HTR-8/SVneo (cell line): Measurements from ENCODE around the gene CAV1.

ENCODE experiments used
- DNase-seq: peaks from one replicate; pipeline ENCODE4 v3.0.0; 2011; ENCODE audit warnings: low spot score, mixed read lengths; ENCODE audit not compliant: insufficient read length
- FAIRE-seq: peaks from 2 replicates; lab custom pipeline; 2011; peaks lifted over from hg19 to GRCh38; lab: Jason Lieb, UNC

Gene CAV1

GRCh38 chr7:116595063-116595462 lies 70.2 kb downstream of the CAV1 start:
- DNase-seq (no peak), FAIRE-seq (no peak)

DNA sequence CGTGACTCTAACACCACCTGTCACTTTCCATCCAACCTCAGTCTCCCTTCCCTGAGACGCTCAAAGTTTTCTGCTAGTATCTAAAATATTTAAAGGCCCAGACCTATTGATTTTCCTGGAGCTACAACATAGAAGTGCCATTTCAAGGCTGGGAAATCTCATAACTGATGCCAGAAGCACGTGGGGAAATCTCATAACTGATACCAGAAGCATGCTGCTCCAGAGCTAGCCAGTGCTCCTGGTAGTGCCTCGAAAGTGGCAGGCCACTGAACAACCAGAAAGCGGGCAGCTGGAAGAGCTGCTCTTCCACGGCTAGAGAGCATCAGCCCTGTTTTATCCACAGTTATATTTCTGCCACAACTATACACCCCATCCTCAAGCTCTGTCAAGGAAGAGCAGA lies 72.5 kb downstream of the CAV1 start:
- DNase-seq (no peak), FAIRE-seq (no peak)

- no peak for FAIRE-seq
Observed at GRCh38 chr7:116598278-116598677, 73.4 kb downstream of the CAV1 start.

GRCh38 chr7:116598861-116599260 lies 74.0 kb downstream of the CAV1 start:
- no peak for FAIRE-seq
- DNase-seq = no peak

More at GRCh38 chr7:116598278-116598677, 73.4 kb downstream of the CAV1 start:
- DNase-seq = no peak

GRCh38 chr7:116601426-116601825 lies 76.6 kb downstream of the CAV1 start:
- FAIRE-seq (no peak), DNase-seq (no peak)

GRCh38 chr7:116607299-116607698 lies 82.5 kb downstream of the CAV1 start:
- no peak for DNase-seq
- no peak for FAIRE-seq

DNA sequence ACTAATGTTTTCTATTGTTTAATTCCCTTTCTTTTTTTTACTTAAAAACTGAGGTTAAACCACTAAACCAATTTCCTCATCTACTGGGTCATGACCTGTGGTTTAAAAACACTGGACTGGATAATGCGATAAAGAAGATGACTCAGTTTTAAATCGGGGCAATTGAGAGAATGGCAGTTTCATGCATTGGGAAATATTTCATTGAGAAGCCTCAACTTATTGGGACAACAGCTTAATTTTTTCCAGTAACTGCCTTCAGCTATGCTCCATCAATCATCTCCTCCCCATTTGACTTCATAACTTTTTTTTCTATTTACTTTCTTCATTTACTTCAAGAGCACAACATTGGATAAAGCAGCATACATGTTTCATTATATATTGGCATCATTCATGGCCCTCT lies 85.4 kb downstream of the CAV1 start:
- DNase-seq (no peak), FAIRE-seq (no peak)

GRCh38 chr7:116610721-116611120 lies 85.9 kb downstream of the CAV1 start:
- no peak for DNase-seq

More at GRCh38 chr7:116610721-116611120, 85.9 kb downstream of the CAV1 start:
- no peak for FAIRE-seq
